Endothelial cell of umbilical vein (primary cell): ENCODE measurements around the gene GALNT12. TPM values are rescaled to one million over a fixed set of nuclear protein-coding genes. Genes with fewer than 3 reads are reported as not detected.

Experiments
- BruUV-seq: library from RNA; stranded (reverse); fragments of 400-500 nt; replicated peaks from 2 replicates; lab custom pipeline; 2021; lab: Mats Ljungman, UMichigan
- CTCF ChIA-PET: fragments of 300-600, 350-600 bp; sonication (Branson Sonifier 250); formaldehyde crosslinking; loops from one replicate; lab custom pipeline; 2021; ENCODE audit warnings: antibody characterized with exemption, inconsistent platforms; lab: Charles Lee
- POLR2A ChIA-PET: fragments of 300-600, 350-600 bp; sonication (Branson Sonifier 250); formaldehyde crosslinking; loops from one replicate; lab custom pipeline; 2021; ENCODE audit warnings: antibody characterized with exemption, inconsistent platforms; lab: Charles Lee
- DNase-seq: peaks from one replicate; pipeline ENCODE4 v3.0.0-alpha.2; 2011; ENCODE audit warnings: low read depth, low spot score
- FAIRE-seq: peaks from 2 replicates; lab custom pipeline; 2011; peaks lifted over from hg19 to GRCh38; lab: Jason Lieb, UNC
- H2AFZ ChIP-seq: 2 replicates; pipeline ENCODE4 v1.6.0; 2012; ENCODE audit warnings: low read depth, low read length, control low read depth, inconsistent platforms
- H3K27ac ChIP-seq: 2 replicates; pipeline ENCODE4 v1.5.1; 2011; ENCODE audit warnings: low read depth, mild to moderate bottlenecking, control low read depth, low read length, moderate library complexity; ENCODE audit not compliant: insufficient read depth
- H3K27me3 ChIP-seq, 2 experiments: 2 replicates each; pipeline versions ENCODE4 v1.6.0 to v1.6.1; 2011; ENCODE audit warnings: low read length in 2 of 2, mixed read lengths in 1 of 2; ENCODE audit not compliant: control insufficient read depth in 2 of 2, insufficient read depth in 2 of 2
- H3K36me3 ChIP-seq, 2 experiments: 2 replicates in 1 of 2; 3 replicates in 1 of 2; pipeline ENCODE4 v1.5.1; 2011; ENCODE audit warnings: low read length in 2 of 2, mild to moderate bottlenecking in 1 of 2, moderate library complexity in 1 of 2; ENCODE audit not compliant: control insufficient read depth in 2 of 2, insufficient read depth in 2 of 2; ENCODE audit errors: extremely low read depth in 1 of 2
- H3K4me1 ChIP-seq: 3 replicates; pipeline ENCODE4 v1.5.1; 2011; ENCODE audit warnings: mild to moderate bottlenecking, low read length; ENCODE audit not compliant: control insufficient read depth, insufficient read depth; ENCODE audit errors: extremely low read depth
- H3K4me2 ChIP-seq: 2 replicates; pipeline ENCODE4 v1.6.1; 2011; ENCODE audit warnings: low read length, control low read depth, mixed read lengths; ENCODE audit not compliant: insufficient read depth
- H3K4me3 ChIP-seq, 3 experiments: fragments of 200-600 bp in 1 of 3; sonication (generic), shearing (Covaris generic) in 1 of 3; replicated peaks in 1 of 3; 2 replicates each; pipeline ENCODE4 v1.5.1; 2011 to 2016; ENCODE audit warnings: control low read depth in 3 of 3, low read length in 3 of 3, mild to moderate bottlenecking in 2 of 3, inconsistent platforms in 1 of 3, low read depth in 1 of 3, moderate library complexity in 1 of 3; ENCODE audit not compliant: insufficient read depth in 1 of 3
- H3K79me2 ChIP-seq: 2 replicates; pipeline ENCODE4 v1.6.0; 2012; ENCODE audit warnings: low read length, inconsistent platforms; ENCODE audit not compliant: control insufficient read depth, insufficient read depth
- H3K9ac ChIP-seq: replicated peaks from 2 replicates; pipeline ENCODE3; 2011; ENCODE audit warnings: low read length, control low read depth; ENCODE audit not compliant: insufficient read depth; ENCODE audit errors: extremely low read depth
- H3K9me1 ChIP-seq: replicated peaks from 3 replicates; pipeline ENCODE4 v1.6.0; 2011; ENCODE audit warnings: mild to moderate bottlenecking, low read length; ENCODE audit not compliant: control insufficient read depth, insufficient read depth; ENCODE audit errors: extremely low read depth
- H3K9me3 ChIP-seq: replicated peaks from 2 replicates; pipeline ENCODE4 v1.5.1; 2012; ENCODE audit warnings: low read length, inconsistent platforms; ENCODE audit not compliant: control insufficient read depth, insufficient read depth
- H4K20me1 ChIP-seq: replicated peaks from 2 replicates; pipeline ENCODE3; 2011; ENCODE audit warnings: mild to moderate bottlenecking, low read length; ENCODE audit not compliant: control insufficient read depth, insufficient read depth; ENCODE audit errors: extremely low read depth
- CTCF ChIP-seq, 2 donors: IDR thresholded peaks; 1 replicate in 1 of 2; 2 replicates in 1 of 2; pipeline ENCODE4 v1.5.1; 2011; ENCODE audit warnings: low read length in 2 of 2, mild to moderate bottlenecking in 2 of 2, moderate library complexity in 2 of 2, control low read depth in 1 of 2, inconsistent platforms in 1 of 2, low read depth in 1 of 2; ENCODE audit not compliant: insufficient read depth in 1 of 2; ENCODE audit errors: extremely low read depth in 1 of 2
- EZH2 ChIP-seq: IDR thresholded peaks from 2 replicates; pipeline ENCODE4 v1.6.1; 2012; ENCODE audit warnings: borderline replicate concordance, low read depth, mild to moderate bottlenecking, moderate library complexity, low read length, inconsistent platforms; ENCODE audit not compliant: severe bottlenecking
- dilution Hi-C: fragments of 300-500 bp; cut with MboI; formaldehyde crosslinking; loops from one replicate; pipeline ENCODE4 v1.15.0; 2019; ENCODE audit warnings: low sequenced_read_pairs; ENCODE audit not compliant: extremely low pct_ligation_motif_present
- intact Hi-C: fragments of 100-400 bp; cut with micrococcal nuclease; formaldehyde crosslinking; loops from one replicate; pipeline ENCODE4 v1.10.0; 2022
- polyA plus RNA-seq, 4 experiments: library from polyadenylated mRNA; depleted of rRNA in 3 of 4; stranded (reverse) in 3 of 4; unstranded in 1 of 4; fragments of >200 nt; gene quantifications; 2 replicates each; pipeline versions ENCODE4 v1.2.1 to v1.2.3, GENCODE V29; 2011 to 2012; ENCODE audit warnings: missing spikeins in 1 of 4
- total RNA-seq: library from RNA; stranded (reverse); gene quantifications from 2 replicates; pipeline ENCODE4 v1.2.3, GENCODE V29; 2021

Gene GALNT12
- total and polyA plus RNA-seq, 2 donors (not counting 3 experiments of a cell fraction or from before 2014, with no cell fraction given) = 0.26 to 0.44 TPM

GRCh38 chr9:98783518-98784226 lies 23.8 kb upstream of the GALNT12 start:
- CTCF ChIA-PET = interaction anchor here (2.9 kb wide), 1 partner anchor 8 kb away, joined by 23 read pairs; no protein-coding TSS in a partner anchor
- no peak for FAIRE-seq

More at GRCh38 chr9:98783518-98784226, 23.8 kb upstream of the GALNT12 start:
- no peak overlapping the region for H2AFZ ChIP-seq
- H3K4me2 ChIP-seq = no peak overlapping the region
- TF ChIP-seq EZH2 (no peak), CTCF (IDR thresholded peaks at IDR 0.05; ENCODE audit: extremely low read depth in 1 of 2, insufficient read depth in 1 of 2, low read depth in 1 of 2, low read length in 2 of 2) (no peak)
- H3K79me2 ChIP-seq = no peaks in the 10 kb centered on the region
- H3K9ac ChIP-seq = no peak overlapping the region
- H3K27ac ChIP-seq = no peak overlapping the region
- peaks cover 0 to 2% of the 10 kb centered on the region in 2 experiments for H3K36me3 ChIP-seq
- no peak for DNase-seq
- dilution Hi-C loops = no loop called here
- H3K27me3 ChIP-seq = no peaks in the 10 kb centered on the region
- H3K4me3 ChIP-seq = no peak overlapping the region
- H4K20me1 ChIP-seq = no peaks in the 10 kb centered on the region
- POLR2A ChIA-PET = no interaction called here
- no TSS peak for BruUV-seq
- H3K9me3 ChIP-seq = no peaks in the 10 kb centered on the region
- intact Hi-C loops = no loop called here
- H3K4me1 ChIP-seq = peaks cover 8% of the 10 kb centered on the region
- no peaks in the 10 kb centered on the region for H3K9me1 ChIP-seq
